Peyer's patch (tissue), 4 donors: ENCODE data around the gene CYP27C1.

ENCODE experiments used
- POLR2A ChIP-seq, 2 donors: fragments of 450-650 bp; IDR thresholded peaks; one replicate each; pipeline ENCODE4 v1.5.1; 2017; ENCODE audit warnings: antibody characterized with exemption in 2 of 2, mild to moderate bottlenecking in 2 of 2, moderate library complexity in 2 of 2
- TF ChIP-seq, protein P1 (sequence below), 6 experiments: fragments of 450-650 bp in 4 of 6; fragments of 200-600 bp in 2 of 6; sonication (generic) in 1 of 6; IDR thresholded peaks; one replicate each; pipeline ENCODE4 v1.5.1; 2017 to 2019; ENCODE audit warnings: antibody characterized with exemption in 6 of 6, mild to moderate bottlenecking in 3 of 6, moderate library complexity in 1 of 6

DNA sequence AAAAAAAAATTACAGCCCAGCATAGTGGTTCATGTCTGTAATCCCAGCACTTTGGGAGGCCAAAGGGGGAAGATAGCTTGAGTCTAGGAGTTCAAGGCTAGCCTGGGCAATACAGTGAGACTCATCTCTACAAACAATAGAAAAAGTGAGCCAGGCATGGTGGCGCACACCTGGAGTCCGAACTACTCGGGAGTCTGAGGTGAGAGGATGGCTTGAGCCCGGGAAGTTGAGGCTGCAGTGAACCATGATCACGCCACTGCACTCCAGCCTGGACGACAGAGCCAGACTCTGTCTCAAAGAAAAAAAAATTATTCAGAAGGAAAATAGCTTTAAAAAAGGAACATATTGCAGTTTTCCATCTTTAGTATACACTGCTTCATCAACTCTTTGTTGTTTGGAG lies 47.8 kb downstream of the CYP27C1 start:
- no peak for TF ChIP-seq POLR2A (IDR thresholded peaks at IDR 0.05)
- TF ChIP-seq, protein P1, sequence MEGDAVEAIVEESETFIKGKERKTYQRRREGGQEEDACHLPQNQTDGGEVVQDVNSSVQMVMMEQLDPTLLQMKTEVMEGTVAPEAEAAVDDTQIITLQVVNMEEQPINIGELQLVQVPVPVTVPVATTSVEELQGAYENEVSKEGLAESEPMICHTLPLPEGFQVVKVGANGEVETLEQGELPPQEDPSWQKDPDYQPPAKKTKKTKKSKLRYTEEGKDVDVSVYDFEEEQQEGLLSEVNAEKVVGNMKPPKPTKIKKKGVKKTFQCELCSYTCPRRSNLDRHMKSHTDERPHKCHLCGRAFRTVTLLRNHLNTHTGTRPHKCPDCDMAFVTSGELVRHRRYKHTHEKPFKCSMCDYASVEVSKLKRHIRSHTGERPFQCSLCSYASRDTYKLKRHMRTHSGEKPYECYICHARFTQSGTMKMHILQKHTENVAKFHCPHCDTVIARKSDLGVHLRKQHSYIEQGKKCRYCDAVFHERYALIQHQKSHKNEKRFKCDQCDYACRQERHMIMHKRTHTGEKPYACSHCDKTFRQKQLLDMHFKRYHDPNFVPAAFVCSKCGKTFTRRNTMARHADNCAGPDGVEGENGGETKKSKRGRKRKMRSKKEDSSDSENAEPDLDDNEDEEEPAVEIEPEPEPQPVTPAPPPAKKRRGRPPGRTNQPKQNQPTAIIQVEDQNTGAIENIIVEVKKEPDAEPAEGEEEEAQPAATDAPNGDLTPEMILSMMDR (IDR thresholded peaks at IDR 0.05) = no peak
